Left lung (tissue), 10 donors: ENCODE measurements around the gene YIPF1. TPM values are rescaled to one million over a fixed set of nuclear protein-coding genes. Genes with fewer than 3 reads are reported as not detected.

Source experiments
- ATAC-seq: fragments of 200-7000 bp; cut with Tn5 transposase; one replicate; pipeline ENCODE4 v1.9.1; 2020; ENCODE audit warnings: moderate library complexity
- DNase-seq, 4 donors: peaks; one replicate each; pipeline ENCODE4 v3.0.0-alpha.2; 2013 to 2020
- H3K27ac ChIP-seq, 2 donors: fragments of 200-600 bp; sonication (generic) in 1 of 2; one replicate each; pipeline versions ENCODE4 v1.5.0 to v1.8.0; 2020 to 2021
- H3K27me3 ChIP-seq, 2 donors: fragments of 200-600 bp; sonication (generic) in 1 of 2; one replicate each; pipeline versions ENCODE4 v1.5.0 to v1.8.0; 2020 to 2021
- H3K36me3 ChIP-seq, 2 donors: fragments of 200-600 bp; sonication (generic) in 1 of 2; one replicate each; pipeline versions ENCODE4 v1.5.0 to v1.8.0; 2020 to 2021
- H3K4me1 ChIP-seq, 2 donors: fragments of 200-600 bp; one replicate each; pipeline ENCODE4 v1.8.0; 2021
- H3K4me3 ChIP-seq, 2 donors: fragments of 200-600 bp; sonication (generic) in 1 of 2; one replicate each; pipeline versions ENCODE4 v1.5.0 to v1.8.0; 2020 to 2021; ENCODE audit warnings: mild to moderate bottlenecking in 1 of 2
- H3K9me3 ChIP-seq, 2 donors: fragments of 200-600 bp; sonication (generic) in 1 of 2; one replicate each; pipeline versions ENCODE4 v1.5.0 to v1.8.0; 2020 to 2021
- CTCF ChIP-seq, 2 donors: fragments of 200-600 bp; sonication (generic) in 1 of 2; IDR thresholded peaks; one replicate each; pipeline versions ENCODE4 v1.5.0 to v1.8.0; 2021; ENCODE audit warnings: antibody characterized with exemption in 2 of 2
- intact Hi-C, 2 donors: fragments of 100-400 bp; cut with DNase I; formaldehyde crosslinking; loops; one replicate each; pipeline versions ENCODE4 v1.11.2 to v1.14.2; 2022
- polyA plus RNA-seq, 6 donors: library from polyadenylated mRNA; unstranded; fragments of 120-200 nt; gene quantifications; one replicate each; pipeline ENCODE4 v1.2.1, GENCODE V29; 2013; ENCODE audit not compliant: insufficient read length in 6 of 6
- total RNA-seq, 2 donors: library from RNA; stranded (reverse); fragmentation: NEBNext Ultra II Directional; extraction: Animal tissue kit (Norgen Biotek cat#: 25700); gene quantifications; one replicate each; pipeline ENCODE4 v1.2.1, GENCODE V29; 2021
- donor health status: DM: no; HTN: yes; CAD: no.
- donor health status: DM: no; HTN: no; CAD: no.

Gene YIPF1
- total and polyA plus RNA-seq, 8 donors: 24.2 to 28.7 (median 27.0) TPM

- Histone ChIP-seq H3K9me3 (no peaks in the 10 kb centered on the region), H3K36me3 (peaks cover 0 to 41% of the 10 kb centered on the region in 2 donors), H3K4me3 (no peak overlapping the region), H3K27me3 (no peaks in the 10 kb centered on the region), H3K4me1 (no peaks in the 10 kb centered on the region), H3K27ac (no peak overlapping the region)
- DNase-seq (no peak), ATAC-seq (no peak)
- TF ChIP-seq CTCF (IDR thresholded peaks at IDR 0.05): no peak
- intact Hi-C loops: no loop called here
Observed at GRCh38 chr1:53918343-53918742, 28.7 kb upstream of the YIPF1 start.

GRCh38 chr1:53913352-53914033 is 23.9 kb upstream of the YIPF1 start:
- TF ChIP-seq CTCF (IDR thresholded peaks at IDR 0.05): no peak
- no peaks in the 10 kb centered on the region for H3K4me1 ChIP-seq
- no peaks in the 10 kb centered on the region for H3K9me3 ChIP-seq
- intact Hi-C loops: no loop called here
- no peak overlapping the region for H3K27ac ChIP-seq
- no peak for DNase-seq
- H3K27me3 ChIP-seq: no peaks in the 10 kb centered on the region
- no peak overlapping the region for H3K4me3 ChIP-seq
- no peak for ATAC-seq
- peaks cover 0 to 17% of the 10 kb centered on the region in 2 donors for H3K36me3 ChIP-seq

GRCh38 chr1:53911442-53911841 is 21.8 kb upstream of the YIPF1 start:
- intact Hi-C loops: no loop called here
- no peak for ATAC-seq
- no peak overlapping the region for H3K27ac ChIP-seq
- no peaks in the 10 kb centered on the region for H3K27me3 ChIP-seq
- no peak for TF ChIP-seq CTCF (IDR thresholded peaks at IDR 0.05)
- H3K4me1 ChIP-seq: no peaks in the 10 kb centered on the region
- no peak overlapping the region for H3K4me3 ChIP-seq
- peaks cover 0 to 13% of the 10 kb centered on the region in 2 donors for H3K36me3 ChIP-seq
- no peak for DNase-seq
- H3K9me3 ChIP-seq: no peaks in the 10 kb centered on the region

- no peaks in the 10 kb centered on the region for H3K4me1 ChIP-seq
Observed at GRCh38 chr1:53909946-53910345, 20.3 kb upstream of the YIPF1 start.

GRCh38 chr1:53906121-53906520 is 16.5 kb upstream of the YIPF1 start:
- Histone ChIP-seq H3K27me3 (no peaks in the 10 kb centered on the region), H3K27ac (no peak overlapping the region), H3K36me3 (no peaks in the 10 kb centered on the region), H3K4me3 (no peak overlapping the region), H3K9me3 (no peaks in the 10 kb centered on the region), H3K4me1 (no peaks in the 10 kb centered on the region)
- no peak for ATAC-seq
- TF ChIP-seq CTCF (IDR thresholded peaks at IDR 0.05): no peak
- intact Hi-C loops: no loop called here
- DNase-seq: no peak

More at GRCh38 chr1:53909946-53910345, 20.3 kb upstream of the YIPF1 start:
- ATAC-seq (peak; percentile 63), DNase-seq (no peak)
- Histone ChIP-seq H3K4me3 (no peak overlapping the region), H3K36me3 (peaks cover 0 to 10% of the 10 kb centered on the region in 2 donors), H3K9me3 (no peaks in the 10 kb centered on the region), H3K27me3 (no peaks in the 10 kb centered on the region), H3K27ac (no peak overlapping the region)
- intact Hi-C loops: no loop called here
- TF ChIP-seq CTCF (IDR thresholded peaks at IDR 0.05): no peak
